HepG2 (cell line): ENCODE results near the gene DCC. TPM values are rescaled to one million over a fixed set of nuclear protein-coding genes. Genes with fewer than 3 reads are reported as not detected.

ENCODE experiments used
- ATAC-seq: fragments of 200-7000 bp; cut with Tn5 transposase; 3 replicates; pipeline ENCODE4 v1.9.1; 2020; ENCODE audit warnings: mild to moderate bottlenecking, moderate library complexity
- BruUV-seq: library from RNA; stranded (reverse); fragments of 400-500 nt; replicated peaks from 2 replicates; lab custom pipeline; 2021; lab: Mats Ljungman, UMichigan
- CTCF ChIA-PET: fragments of 300-600 bp; formaldehyde crosslinking; extraction: SDS; loops from one replicate; lab custom pipeline; 2021; ENCODE audit warnings: low total read pairs, inconsistent platforms, low intra/inter-chr PET ratio; lab: Yijun Ruan, JAX
- POLR2A ChIA-PET: fragments of 350-600 bp; sonication (Branson Sonifier 250); formaldehyde crosslinking; loops from one replicate; lab custom pipeline; 2020; ENCODE audit warnings: antibody characterized with exemption, inconsistent platforms; lab: Yijun Ruan, JAX
- DNase-seq: peaks from one replicate; pipeline ENCODE4 v3.0.0-alpha.2; 2015; ENCODE audit warnings: low spot score
- FAIRE-seq: peaks from 3 replicates; lab custom pipeline; 2011; peaks lifted over from hg19 to GRCh38; lab: Jason Lieb, UNC
- H2AFZ ChIP-seq: one replicate; pipeline ENCODE4 v1.6.1; 2011; ENCODE audit warnings: low read length, inconsistent platforms
- H3K27ac ChIP-seq: fragments of 300-600 bp; 3 replicates; pipeline ENCODE4 v1.8.0; 2011; ENCODE audit warnings: mixed run types, mild to moderate bottlenecking, mixed read lengths, low read length, inconsistent platforms; ENCODE audit not compliant: insufficient read depth; ENCODE audit errors: extremely low read length
- H3K27me3 ChIP-seq, 2 experiments: fragments of 200-600 bp in 1 of 2; 2 replicates in 1 of 2; 3 replicates in 1 of 2; pipeline versions ENCODE4 v1.6.0 to v1.8.0; 2011; ENCODE audit warnings: low read length in 2 of 2, mild to moderate bottlenecking in 2 of 2, moderate library complexity in 2 of 2, inconsistent platforms in 1 of 2; ENCODE audit not compliant: insufficient read depth in 2 of 2, control insufficient read depth in 1 of 2
- H3K36me3 ChIP-seq, 2 experiments: fragments of 200-600 bp in 1 of 2; replicated peaks in 1 of 2; 2 replicates in 1 of 2; 3 replicates in 1 of 2; pipeline versions ENCODE4 v1.5.1 to v1.8.0; 2011; ENCODE audit warnings: low read length in 2 of 2, inconsistent platforms in 1 of 2; ENCODE audit not compliant: insufficient read depth in 2 of 2, control insufficient read depth in 1 of 2
- H3K4me1 ChIP-seq: 2 replicates; pipeline ENCODE4 v1.5.1; 2012; ENCODE audit warnings: low read length, inconsistent platforms; ENCODE audit not compliant: insufficient read depth
- H3K4me2 ChIP-seq: 2 replicates; pipeline ENCODE4 v1.6.0; 2011; ENCODE audit warnings: low read depth, low read length, inconsistent platforms
- H3K4me3 ChIP-seq, 3 experiments: fragments of 200-600 bp in 1 of 3; sonication (generic), shearing (Covaris generic) in 1 of 3; replicated peaks in 1 of 3; 2 replicates each; pipeline ENCODE4 v1.5.1; 2011 to 2016; ENCODE audit warnings: low read length in 3 of 3, inconsistent platforms in 2 of 3, low read depth in 2 of 3, mild to moderate bottlenecking in 2 of 3, control low read depth in 1 of 3, mixed read lengths in 1 of 3; ENCODE audit not compliant: insufficient read depth in 1 of 3
- H3K79me2 ChIP-seq: one replicate; pipeline ENCODE4 v1.6.1; 2011; ENCODE audit warnings: low read length, inconsistent platforms; ENCODE audit not compliant: insufficient read depth
- H3K9ac ChIP-seq: 2 replicates; pipeline ENCODE4 v1.6.0; 2011; ENCODE audit warnings: mild to moderate bottlenecking, low read depth, low read length, inconsistent platforms; ENCODE audit not compliant: insufficient read depth
- H3K9me3 ChIP-seq: 2 replicates; pipeline ENCODE4 v1.5.1; 2012; ENCODE audit warnings: mild to moderate bottlenecking, low read length
- H4K20me1 ChIP-seq: 2 replicates; pipeline ENCODE4 v1.6.0; 2011; ENCODE audit warnings: inconsistent platforms, mild to moderate bottlenecking, low read length, moderate library complexity; ENCODE audit not compliant: insufficient read depth
- ASH2L ChIP-seq: fragments of 300-600, 200-600 bp; sonication (generic); IDR thresholded peaks from 2 replicates; pipeline ENCODE4 v1.7.0; 2017; ENCODE audit warnings: low read depth, mild to moderate bottlenecking, moderate library complexity, mixed read lengths, low read length; ENCODE audit not compliant: insufficient read length
- BCLAF1 ChIP-seq: fragments of 450-650 bp; IDR thresholded peaks from 2 replicates; pipeline ENCODE4 v1.6.1; 2017; ENCODE audit warnings: mild to moderate bottlenecking
- CERS6 ChIP-seq: sonication (generic); formaldehyde crosslinking; IDR thresholded peaks from 2 replicates; pipeline ENCODE4 v1.5.0; 2020; ENCODE audit warnings: missing genetic modification reagents
- IRX3 ChIP-seq: sonication (generic); formaldehyde crosslinking; IDR thresholded peaks from 2 replicates; pipeline ENCODE4 v1.8.1; 2023; ENCODE audit warnings: mild to moderate bottlenecking, low read depth, missing genetic modification reagents, borderline replicate concordance
- PHB2 ChIP-seq: fragments of 450-650 bp; IDR thresholded peaks from 2 replicates; pipeline ENCODE4 v1.6.1; 2018; ENCODE audit not compliant: partially characterized antibody
- RBFOX2 ChIP-seq: fragments of 200-400 bp; formaldehyde crosslinking; IDR thresholded peaks from 2 replicates; pipeline ENCODE4 v1.6.1; 2017; ENCODE audit warnings: low read depth, mild to moderate bottlenecking, low read length
- SATB2 ChIP-seq: sonication (generic); formaldehyde crosslinking; IDR thresholded peaks from 2 replicates; pipeline ENCODE4 v1.5.0; 2020; ENCODE audit warnings: missing genetic modification reagents
- SIN3A ChIP-seq: IDR thresholded peaks from 2 replicates; pipeline ENCODE4 v1.6.1; 2011; ENCODE audit warnings: low read depth, mild to moderate bottlenecking, control low read depth, low read length, borderline replicate concordance
- TBX2 ChIP-seq: sonication (generic); formaldehyde crosslinking; IDR thresholded peaks from 2 replicates; pipeline ENCODE4 v1.5.0; 2020; ENCODE audit warnings: missing genetic modification reagents, mild to moderate bottlenecking, borderline replicate concordance
- TCF7 ChIP-seq: sonication (generic); IDR thresholded peaks from 2 replicates; pipeline ENCODE4 v1.6.1; 2016; ENCODE audit warnings: antibody characterized with exemption, low read depth
- ZNF33A ChIP-seq: sonication (generic); formaldehyde crosslinking; IDR thresholded peaks from 2 replicates; pipeline ENCODE4 v1.5.1; 2020; ENCODE audit warnings: missing genetic modification reagents, mild to moderate bottlenecking, moderate library complexity, borderline replicate concordance
- ZNF382 ChIP-seq: sonication (generic); formaldehyde crosslinking; IDR thresholded peaks from 2 replicates; pipeline ENCODE4 v1.5.0; 2020; ENCODE audit warnings: missing genetic modification reagents, mild to moderate bottlenecking, borderline replicate concordance
- ZXDC ChIP-seq: sonication (generic); formaldehyde crosslinking; IDR thresholded peaks from 2 replicates; pipeline ENCODE4 v1.5.0; 2020; ENCODE audit warnings: mild to moderate bottlenecking, missing genetic modification reagents
- WGBS: methylation state at CpG from one replicate; pipeline ENCODE4 v1.1.6; 2017; ENCODE audit warnings: low lambda C conversion rate; 5-methylcytosine and 5-hydroxymethylcytosine counted together
- in situ Hi-C: cut with HindIII; loops from 2 replicates; pipeline ENCODE4 v1.10.0; 2017; ENCODE audit warnings: low pct_unique_long_range_greater_than_20kb; ENCODE audit not compliant: extremely low pct_ligation_motif_present
- intact Hi-C: fragments of 100-400 bp; cut with micrococcal nuclease; formaldehyde crosslinking; loops from one replicate; pipeline ENCODE4 v1.10.0; 2022; ENCODE audit not compliant: unreplicated experiment
- polyA plus RNA-seq, 8 experiments: library from polyadenylated mRNA; depleted of rRNA in 3 of 8; stranded (reverse) in 7 of 8; unstranded in 1 of 8; fragments of >200 nt; fragmentation: Illumina TruSeq in 4 of 8; extraction: Trizol in 4 of 8; gene quantifications; 2 replicates each; pipeline versions ENCODE4 v1.2.1 to v1.2.3, GENCODE V29; 2011 to 2016; ENCODE audit warnings: low read depth in 4 of 8, missing spikeins in 1 of 8, mixed read lengths in 1 of 8; ENCODE audit not compliant: insufficient read depth in 1 of 8
- total RNA-seq, 5 experiments: library from RNA; depleted of rRNA; stranded (reverse); fragments of >200 nt; fragmentation: Illumina TruSeq; extraction: Trizol; gene quantifications; 2 replicates each; pipeline ENCODE4 v1.2.3, GENCODE V29; 2016; ENCODE audit warnings: low read depth in 1 of 5

The DCC gene
- total and polyA plus RNA-seq, 2 of the 13 experiments (the other 11 are each of a cell fraction or from before 2014, with no cell fraction given) = not detected

GRCh38 chr18:52370841-52371240 lies 30.8 kb downstream of the DCC start:
- no peaks in the 10 kb centered on the region for H3K9me3 ChIP-seq
- H3K4me1 ChIP-seq = no peaks in the 10 kb centered on the region
- FAIRE-seq (no peak), DNase-seq (no peak), ATAC-seq (no peak)
- no peak overlapping the region for H3K9ac ChIP-seq
- no peaks in the 10 kb centered on the region for H3K27me3 ChIP-seq
- no peaks in the 10 kb centered on the region for H3K79me2 ChIP-seq
- CTCF ChIA-PET = no interaction called here
- POLR2A ChIA-PET = no interaction called here
- no peaks in the 10 kb centered on the region for H4K20me1 ChIP-seq
- TF ChIP-seq ASH2L = no peak
- no peak for TF ChIP-seq BCLAF1
- BruUV-seq = no TSS peak
- no peaks in the 10 kb centered on the region for H3K36me3 ChIP-seq
- in situ Hi-C loops = no loop called here
- no peak overlapping the region for H3K4me3 ChIP-seq
- no peak overlapping the region for H2AFZ ChIP-seq
- 41% methylated on average over 2 of the region's 2 CpGs for WGBS
- no peak overlapping the region for H3K4me2 ChIP-seq
- intact Hi-C loops = no loop called here
- H3K27ac ChIP-seq = no peak overlapping the region

GRCh38 chr18:52376104-52376503 lies 36.1 kb downstream of the DCC start:
- in situ Hi-C loops = no loop called here
- ATAC-seq (no peak), FAIRE-seq (no peak), DNase-seq (no peak)
- no peaks in the 10 kb centered on the region for H3K9me3 ChIP-seq
- H3K36me3 ChIP-seq = no peaks in the 10 kb centered on the region
- H3K79me2 ChIP-seq = no peaks in the 10 kb centered on the region
- no peaks in the 10 kb centered on the region for H3K27me3 ChIP-seq
- POLR2A ChIA-PET = no interaction called here
- H3K4me1 ChIP-seq = no peaks in the 10 kb centered on the region
- no peaks in the 10 kb centered on the region for H4K20me1 ChIP-seq
- intact Hi-C loops = no loop called here
- no peak for TF ChIP-seq CERS6 (CRISPR knock-in tag)
- no peak for TF ChIP-seq ZNF33A (CRISPR knock-in tag)
- TF ChIP-seq SATB2 (CRISPR knock-in tag) = no peak
- no peak for TF ChIP-seq IRX3 (CRISPR knock-in tag)
- TF ChIP-seq SIN3A = no peak
- TF ChIP-seq TBX2 (CRISPR knock-in tag) = no peak
- TF ChIP-seq TCF7 = no peak
- no peak for TF ChIP-seq RBFOX2
- no peak for TF ChIP-seq ZNF382 (CRISPR knock-in tag)
- no peak for TF ChIP-seq ZXDC
- no peak for TF ChIP-seq PHB2
- no peak overlapping the region for H3K4me3 ChIP-seq
- no peak overlapping the region for H3K9ac ChIP-seq
- H3K27ac ChIP-seq = no peak overlapping the region
- no peak overlapping the region for H3K4me2 ChIP-seq
- no TSS peak for BruUV-seq
- 0% methylated on average over 1 of the region's 1 CpG for WGBS
- no peak overlapping the region for H2AFZ ChIP-seq
- CTCF ChIA-PET = no interaction called here
